Measurements from ENCODE around the gene SCGB1C2. TPM values are rescaled to one million over a fixed set of nuclear protein-coding genes. Genes with fewer than 3 reads are reported as not detected.

SCGB1C2 gene
- total RNA-seq, 1 donor from 2014 or later = not detected

DNA sequence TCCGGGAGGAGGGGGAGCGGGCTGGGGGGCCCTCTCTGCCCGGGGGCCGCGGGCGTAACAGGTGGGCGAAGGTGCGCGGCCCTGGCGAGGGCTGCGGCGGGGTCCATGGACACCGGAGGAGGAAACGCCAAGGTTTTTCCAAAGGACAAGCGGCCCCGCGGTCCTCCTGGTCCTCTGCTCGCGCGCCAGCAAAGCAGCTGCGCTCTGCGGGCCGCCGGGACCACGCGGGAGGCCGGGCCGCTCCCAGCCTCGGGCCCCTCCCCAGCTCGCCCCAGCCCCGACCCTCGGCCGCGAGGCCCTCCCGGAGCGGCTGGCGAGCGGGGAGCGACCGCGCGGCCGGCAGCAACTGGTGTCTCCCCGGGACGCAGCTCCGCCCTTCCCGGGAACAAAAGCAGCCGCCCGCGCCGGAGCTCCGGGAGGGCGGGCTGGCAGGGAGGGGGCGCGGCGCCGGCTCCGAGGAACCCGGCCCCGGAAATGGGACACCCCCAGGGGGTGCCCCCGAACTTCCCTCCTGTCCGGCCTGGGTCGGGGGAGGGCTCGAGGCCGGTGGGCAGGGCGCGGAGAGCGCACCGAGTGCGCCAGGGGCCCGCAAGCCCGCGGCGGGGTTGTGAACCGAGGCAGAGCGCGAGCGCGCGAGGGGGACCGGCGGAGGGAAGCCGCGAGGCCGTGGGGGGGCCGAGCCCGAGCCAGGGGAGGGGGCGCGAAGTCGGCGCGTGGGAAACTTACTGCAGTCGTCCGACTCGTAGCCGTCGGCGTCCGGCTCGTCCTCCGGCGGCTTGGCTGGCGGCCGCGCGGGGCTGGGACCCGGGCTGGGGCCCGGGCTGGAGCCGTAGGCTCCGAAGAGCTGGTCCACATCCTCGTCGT is 43.2 kb downstream of the SCGB1C2 start:
- H3K4me3 ChIP-seq (ENCODE audit: low read depth, low read length) = peak overlapping the region; percentile 62
- TF ChIP-seq, protein P1, sequence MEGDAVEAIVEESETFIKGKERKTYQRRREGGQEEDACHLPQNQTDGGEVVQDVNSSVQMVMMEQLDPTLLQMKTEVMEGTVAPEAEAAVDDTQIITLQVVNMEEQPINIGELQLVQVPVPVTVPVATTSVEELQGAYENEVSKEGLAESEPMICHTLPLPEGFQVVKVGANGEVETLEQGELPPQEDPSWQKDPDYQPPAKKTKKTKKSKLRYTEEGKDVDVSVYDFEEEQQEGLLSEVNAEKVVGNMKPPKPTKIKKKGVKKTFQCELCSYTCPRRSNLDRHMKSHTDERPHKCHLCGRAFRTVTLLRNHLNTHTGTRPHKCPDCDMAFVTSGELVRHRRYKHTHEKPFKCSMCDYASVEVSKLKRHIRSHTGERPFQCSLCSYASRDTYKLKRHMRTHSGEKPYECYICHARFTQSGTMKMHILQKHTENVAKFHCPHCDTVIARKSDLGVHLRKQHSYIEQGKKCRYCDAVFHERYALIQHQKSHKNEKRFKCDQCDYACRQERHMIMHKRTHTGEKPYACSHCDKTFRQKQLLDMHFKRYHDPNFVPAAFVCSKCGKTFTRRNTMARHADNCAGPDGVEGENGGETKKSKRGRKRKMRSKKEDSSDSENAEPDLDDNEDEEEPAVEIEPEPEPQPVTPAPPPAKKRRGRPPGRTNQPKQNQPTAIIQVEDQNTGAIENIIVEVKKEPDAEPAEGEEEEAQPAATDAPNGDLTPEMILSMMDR (IDR thresholded peaks at IDR 0.05; ENCODE audit: insufficient read depth, low read length, poor library complexity, severe bottlenecking) = no peak
- H3K27me3 ChIP-seq (ENCODE audit: control insufficient read depth, insufficient read depth, low read length) = peaks cover 2% of the 10 kb centered on the region

DNA sequence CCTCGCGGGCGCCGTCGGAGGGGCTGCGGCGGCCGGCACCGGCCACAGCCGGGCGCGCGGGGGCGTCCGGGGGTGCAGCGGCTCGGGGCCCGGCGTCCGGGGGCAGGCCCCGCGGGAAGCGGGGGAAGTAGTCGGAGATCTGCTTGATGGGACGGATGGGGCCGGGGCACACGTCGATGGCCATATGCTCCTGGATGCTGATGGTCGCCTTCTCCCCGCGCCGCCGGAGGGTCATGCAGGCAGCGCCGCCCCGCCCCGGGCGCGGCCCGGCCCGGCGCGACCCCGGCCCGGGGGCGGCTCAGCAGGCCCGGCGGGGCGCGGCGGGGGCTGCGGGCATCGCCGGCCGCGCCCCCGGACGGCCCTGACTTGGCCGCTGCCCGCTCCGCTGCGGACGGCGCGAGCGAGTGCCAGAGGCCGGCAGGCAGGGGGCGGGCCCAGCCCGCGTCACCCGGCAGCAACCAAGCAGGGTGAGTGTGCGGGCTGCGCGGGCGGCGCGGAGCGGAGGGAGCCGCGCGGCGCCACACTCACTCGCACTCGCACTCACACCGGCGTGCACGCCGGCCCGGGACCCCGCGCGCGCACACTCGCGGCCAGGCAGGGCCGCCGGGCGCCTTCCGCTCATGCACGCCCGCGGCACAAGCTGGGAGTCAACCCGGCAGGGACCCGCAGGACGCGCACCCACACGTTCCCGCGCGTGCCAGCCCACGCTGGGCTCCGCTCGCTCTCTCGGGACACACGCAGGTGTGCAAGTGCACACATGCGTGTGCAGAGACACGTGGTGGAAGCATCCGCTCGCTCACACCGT is 44.1 kb downstream of the SCGB1C2 start, which contains the start of gene DOC2B:
TSS of gene DOC2B (minus strand) at position 406 of the 805 bp plus-strand sequence. CDS start at position 235, 171 bp downstream.
- peaks cover 2% of the 10 kb centered on the region for H3K27me3 ChIP-seq (ENCODE audit: control insufficient read depth, insufficient read depth, low read length)
- TF ChIP-seq, protein P1 (IDR thresholded peaks at IDR 0.05; ENCODE audit: insufficient read depth, low read length, poor library complexity, severe bottlenecking) = no peak

More for the DNA sequence above, 43.2 kb downstream of the SCGB1C2 start:
- DNase-seq (ENCODE audit: low read depth) = no peak
- peaks cover 1% of the 10 kb centered on the region for H3K36me3 ChIP-seq (ENCODE audit: control insufficient read depth, insufficient read depth, low read length)

DNA sequence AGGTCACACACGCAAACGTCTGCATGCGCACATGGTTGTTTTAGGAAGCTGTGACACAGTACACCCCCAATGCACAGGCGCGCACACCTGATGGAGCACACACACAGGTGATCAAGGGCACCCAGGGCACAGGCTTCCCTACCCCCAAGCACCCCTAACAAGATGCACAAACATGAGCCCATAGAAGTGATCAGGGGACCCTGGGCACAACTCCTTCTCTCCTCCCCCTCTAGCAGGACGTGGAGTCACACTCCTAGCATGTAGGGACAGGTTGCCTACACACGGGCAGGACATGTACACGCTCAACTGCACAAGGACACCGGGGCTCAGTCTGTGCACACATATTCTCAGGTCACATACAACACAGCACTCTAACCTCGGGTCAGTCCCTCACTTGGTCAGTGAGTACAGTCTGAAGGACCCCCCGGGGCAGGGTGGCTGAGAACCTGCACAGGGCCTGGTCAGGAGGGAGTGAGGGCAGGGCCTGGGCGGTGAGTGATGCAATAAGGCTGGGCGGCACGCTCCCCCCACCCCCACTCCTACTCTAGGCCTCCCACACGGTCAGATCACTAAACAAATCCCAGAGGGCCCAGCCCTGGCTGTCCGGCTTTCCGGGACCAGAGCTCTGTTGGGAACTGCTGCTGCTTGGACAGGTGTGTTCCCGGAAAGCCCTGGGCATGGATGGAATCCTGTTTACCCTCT is 44.8 kb downstream of the SCGB1C2 start:
- no peak for DNase-seq (ENCODE audit: low read depth)
- Histone ChIP-seq H3K36me3 (ENCODE audit: control insufficient read depth, insufficient read depth, low read length) (peaks cover 1% of the 10 kb centered on the region), H3K27me3 (ENCODE audit: control insufficient read depth, insufficient read depth, low read length) (peaks cover 2% of the 10 kb centered on the region), H3K4me3 (ENCODE audit: low read depth, low read length) (peak overlapping the region; percentile 42)
- TF ChIP-seq, protein P1 (IDR thresholded peaks at IDR 0.05; ENCODE audit: insufficient read depth, low read length, poor library complexity, severe bottlenecking) = no peak

More for the DNA sequence above, 44.1 kb downstream of the SCGB1C2 start, which contains the start of gene DOC2B:
- Histone ChIP-seq H3K36me3 (ENCODE audit: control insufficient read depth, insufficient read depth, low read length) (peaks cover 1% of the 10 kb centered on the region), H3K4me3 (ENCODE audit: low read depth, low read length) (peak within 1 kb of the TSS; percentile 62)
- DNase-seq (ENCODE audit: low read depth) = no peak

DNA sequence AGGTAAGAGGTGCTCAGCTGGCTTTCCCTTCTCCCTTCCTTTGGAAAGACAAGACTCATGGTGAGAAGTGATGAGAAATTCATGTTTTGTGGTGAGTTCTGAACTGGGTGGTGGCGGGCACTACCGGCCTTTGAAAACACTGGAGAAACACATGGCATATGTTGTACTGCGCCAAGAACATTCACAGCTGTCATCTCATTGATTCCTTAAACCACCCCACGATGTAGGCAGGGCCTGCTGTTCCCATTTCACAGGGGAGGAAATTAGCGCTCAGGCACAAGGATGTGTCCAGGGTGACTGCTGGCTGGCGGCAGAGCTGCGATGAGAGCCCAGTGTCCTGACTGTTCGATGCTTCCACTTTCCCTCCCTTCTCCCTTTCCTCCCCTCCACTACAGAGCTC is 45.7 kb downstream of the SCGB1C2 start:
- no peak for DNase-seq (ENCODE audit: low read depth)
- Histone ChIP-seq H3K4me3 (ENCODE audit: low read depth, low read length) (no peak overlapping the region), H3K36me3 (ENCODE audit: control insufficient read depth, insufficient read depth, low read length) (no peaks in the 10 kb centered on the region), H3K27me3 (ENCODE audit: control insufficient read depth, insufficient read depth, low read length) (peaks cover 2% of the 10 kb centered on the region)
- TF ChIP-seq, protein P1 (IDR thresholded peaks at IDR 0.05; ENCODE audit: insufficient read depth, low read length, poor library complexity, severe bottlenecking) = no peak

DNA sequence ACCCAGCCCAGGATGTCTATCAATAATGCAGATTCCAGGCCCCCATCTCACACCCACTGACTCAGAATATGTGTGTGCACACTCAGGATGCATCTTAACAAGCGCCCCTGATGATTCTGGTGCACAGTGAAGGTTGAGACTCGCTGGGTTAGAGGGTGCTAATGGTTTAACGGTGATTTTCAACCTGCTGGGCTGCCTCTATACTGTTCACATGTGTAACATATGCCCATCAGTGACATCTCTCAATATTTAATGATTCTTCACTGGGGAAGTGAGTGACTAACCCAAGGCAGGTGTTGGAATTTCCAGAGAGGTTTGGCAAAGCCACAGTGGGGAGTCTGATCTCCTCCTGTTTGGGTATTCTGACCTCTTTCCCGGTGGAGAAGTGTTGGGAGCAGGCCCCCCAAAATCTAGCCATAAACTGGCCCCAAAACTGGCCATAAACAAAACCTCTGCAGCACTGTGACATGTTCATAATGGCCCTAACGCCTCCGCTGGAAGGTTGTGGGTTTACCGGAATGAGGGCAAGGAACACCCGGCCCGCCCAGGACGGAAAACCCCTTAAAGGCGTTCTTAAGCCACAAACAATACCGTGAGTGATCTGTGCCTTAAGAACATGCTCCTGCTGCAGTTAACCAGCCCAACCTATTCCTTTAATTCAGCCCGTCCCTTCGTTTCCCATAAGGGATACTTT is 48.2 kb downstream of the SCGB1C2 start:
- Histone ChIP-seq H3K36me3 (ENCODE audit: control insufficient read depth, insufficient read depth, low read length) (no peaks in the 10 kb centered on the region), H3K27me3 (ENCODE audit: control insufficient read depth, insufficient read depth, low read length) (peaks cover 2% of the 10 kb centered on the region), H3K4me3 (ENCODE audit: low read depth, low read length) (no peak overlapping the region)
- DNase-seq (ENCODE audit: low read depth) = no peak
- TF ChIP-seq, protein P1 (IDR thresholded peaks at IDR 0.05; ENCODE audit: insufficient read depth, low read length, poor library complexity, severe bottlenecking) = no peak

Measured in kidney epithelial cell (primary cell).